Panc1 (cell line): Measurements from ENCODE around the gene WIPF2. TPM values are rescaled to one million over a fixed set of nuclear protein-coding genes. Genes with fewer than 3 reads are reported as not detected.

ENCODE experiments used
- ATAC-seq: fragments of 200-7000 bp; cut with Tn5 transposase; 2 replicates; pipeline ENCODE4 v1.9.1; 2020; ENCODE audit warnings: mild to moderate bottlenecking, moderate library complexity
- BruUV-seq: library from RNA; stranded (reverse); fragments of 400-500 nt; replicated peaks from 2 replicates; lab custom pipeline; 2021; lab: Mats Ljungman, UMichigan
- CTCF ChIA-PET: fragments of 300-600 bp; sonication (Branson Sonifier 250); formaldehyde crosslinking; loops from one replicate; lab custom pipeline; 2022; ENCODE audit warnings: antibody characterized with exemption; lab: Charles Lee
- POLR2A ChIA-PET: fragments of 300-600 bp; sonication (Branson Sonifier 250); formaldehyde crosslinking; loops from one replicate; lab custom pipeline; 2022; ENCODE audit warnings: antibody characterized with exemption; lab: Charles Lee
- DNase-seq: peaks from one replicate; pipeline ENCODE4 v3.0.0-alpha.2; 2010; ENCODE audit warnings: low read depth, low spot score
- H3K27ac ChIP-seq: 2 replicates; pipeline ENCODE4 v1.5.1; 2011; ENCODE audit warnings: mild to moderate bottlenecking, low read length, inconsistent platforms
- H3K27me3 ChIP-seq: fragments of 200-500 bp; sonication (Bioruptor generic); 2 replicates; pipeline ENCODE4 v1.6.0; 2014; ENCODE audit warnings: low read length, inconsistent platforms; ENCODE audit not compliant: control insufficient read depth, insufficient read depth
- H3K36me3 ChIP-seq: fragments of 200-500 bp; sonication (Bioruptor generic); 2 replicates; pipeline ENCODE4 v1.5.1; 2014; ENCODE audit warnings: inconsistent platforms, mild to moderate bottlenecking, low read length, moderate library complexity; ENCODE audit not compliant: control insufficient read depth, insufficient read depth
- H3K4me1 ChIP-seq: 2 replicates; pipeline ENCODE4 v1.5.1; 2011; ENCODE audit warnings: inconsistent platforms, mild to moderate bottlenecking, low read length, moderate library complexity; ENCODE audit not compliant: control insufficient read depth, insufficient read depth
- H3K4me3 ChIP-seq, 2 experiments: 2 replicates each; pipeline ENCODE4 v1.5.1; 2011 to 2012; ENCODE audit warnings: low read depth in 2 of 2, low read length in 2 of 2, mild to moderate bottlenecking in 2 of 2, inconsistent platforms in 1 of 2, moderate library complexity in 1 of 2
- H3K9me3 ChIP-seq: fragments of 200-500 bp; sonication (Bioruptor generic); 2 replicates; pipeline ENCODE4 v1.5.1; 2014; ENCODE audit warnings: low read depth, mild to moderate bottlenecking, inconsistent platforms, low read length, moderate library complexity; ENCODE audit not compliant: control insufficient read depth, insufficient read depth
- POLR2AphosphoS5 ChIP-seq: IDR thresholded peaks from 2 replicates; pipeline ENCODE4 v1.6.1; 2012; ENCODE audit warnings: mild to moderate bottlenecking, low read depth, low read length, moderate library complexity
- SIN3A ChIP-seq: IDR thresholded peaks from 2 replicates; pipeline ENCODE4 v1.6.1; 2012; ENCODE audit warnings: low read depth, mild to moderate bottlenecking, low read length, moderate library complexity, borderline replicate concordance; ENCODE audit not compliant: insufficient read depth
- TCF7L2 ChIP-seq: IDR thresholded peaks from 2 replicates; pipeline ENCODE4 v1.6.1; 2011; ENCODE audit warnings: mild to moderate bottlenecking, low read depth, low read length, inconsistent platforms
- in situ Hi-C: cut with HindIII; loops from 2 replicates; pipeline ENCODE4 v1.10.0; 2016; ENCODE audit warnings: low sequenced_read_pairs, low pct_unique_long_range_greater_than_20kb
- intact Hi-C: fragments of 100-400 bp; cut with micrococcal nuclease; formaldehyde crosslinking; loops from one replicate; pipeline ENCODE4 v1.10.0; 2022; ENCODE audit not compliant: unreplicated experiment
- total RNA-seq: library from RNA; stranded (reverse); gene quantifications from one replicate; pipeline ENCODE4 v1.2.1, GENCODE V29; 2021; ENCODE audit not compliant: unreplicated experiment
- TF ChIP-seq, protein P1 (sequence below), 2 experiments: IDR thresholded peaks; 2 replicates each; pipeline ENCODE4 v1.6.1; 2011 to 2012; ENCODE audit warnings: low read depth in 2 of 2, control low read depth in 1 of 2, low read length in 1 of 2, mild to moderate bottlenecking in 1 of 2, moderate library complexity in 1 of 2; ENCODE audit not compliant: insufficient read depth in 1 of 2
- TF ChIP-seq, protein P2 (sequence below): fragments of 450-650 bp; IDR thresholded peaks from 2 replicates; pipeline ENCODE4 v1.5.1; 2017; ENCODE audit warnings: mild to moderate bottlenecking

The WIPF2 gene
- total RNA-seq, 1 experiment from 2014 or later: 45.9 TPM

DNA sequence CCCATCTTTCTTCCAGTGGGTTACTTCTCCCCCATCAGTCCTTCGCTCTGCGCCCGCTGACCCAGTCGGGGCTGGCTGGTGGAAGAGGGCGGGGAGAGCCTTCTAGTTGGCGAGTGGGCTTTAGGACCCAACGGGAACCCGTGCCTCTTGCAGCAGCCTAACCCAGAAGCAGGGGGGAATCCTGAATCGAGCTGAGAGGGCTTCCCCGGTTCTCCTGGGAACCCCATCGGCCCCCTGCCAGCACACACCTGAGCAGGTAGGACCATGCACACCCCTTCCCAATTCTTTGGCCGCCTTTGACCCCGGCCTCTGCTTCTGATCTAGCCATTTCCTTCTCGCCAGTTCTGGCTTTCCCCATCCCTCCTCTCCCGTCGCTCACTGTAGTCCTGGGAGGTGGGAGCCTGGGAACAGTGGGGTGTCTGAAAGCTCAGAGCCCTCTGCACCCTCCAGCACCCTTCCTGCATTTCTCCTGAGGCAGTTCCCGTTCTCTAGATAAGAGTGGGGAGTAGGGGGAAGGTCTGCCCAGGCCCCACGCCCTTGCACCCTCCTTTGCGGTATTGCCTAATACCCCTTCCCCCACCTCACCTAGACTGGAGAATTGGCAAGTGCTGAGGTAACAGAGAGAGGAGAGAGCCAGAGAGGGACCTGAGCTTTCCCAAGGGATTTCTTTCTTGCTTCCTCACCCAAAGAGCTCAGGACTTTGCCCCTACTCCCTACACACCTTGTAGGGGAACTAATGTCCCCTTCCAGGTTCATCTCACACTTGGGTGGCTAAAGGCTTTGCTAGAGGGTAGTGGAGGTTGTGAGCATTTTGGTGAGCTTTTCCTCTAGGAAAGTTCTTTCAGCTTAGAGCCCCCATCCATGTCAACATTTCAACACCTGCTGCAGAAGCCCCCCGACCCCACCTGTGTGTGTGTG, 90.2 kb downstream of the WIPF2 start, which contains the start of gene RARA:
Gene RARA (plus strand): TSS at position 150 of the 918 bp plus-strand sequence. CDS start 22,039 bp downstream, outside the sequence.
- peak within 1 kb of the TSS; percentile 70 to 81 for H3K4me3 ChIP-seq
- no peaks in the 10 kb centered on the region for H3K9me3 ChIP-seq
- DNase-seq (no peak), ATAC-seq (peak; percentile 75)
- POLR2A ChIA-PET: no interaction called here
- peak within 1 kb of the TSS; percentile 95 for H3K27ac ChIP-seq
- CTCF ChIA-PET: interaction anchor here (0.6 to 1.3 kb wide), 4 partner anchors 8 to 45 kb away, joined by 3 to 11 read pairs (median 3); no protein-coding TSS in a partner anchor
- TF ChIP-seq, protein P1, sequence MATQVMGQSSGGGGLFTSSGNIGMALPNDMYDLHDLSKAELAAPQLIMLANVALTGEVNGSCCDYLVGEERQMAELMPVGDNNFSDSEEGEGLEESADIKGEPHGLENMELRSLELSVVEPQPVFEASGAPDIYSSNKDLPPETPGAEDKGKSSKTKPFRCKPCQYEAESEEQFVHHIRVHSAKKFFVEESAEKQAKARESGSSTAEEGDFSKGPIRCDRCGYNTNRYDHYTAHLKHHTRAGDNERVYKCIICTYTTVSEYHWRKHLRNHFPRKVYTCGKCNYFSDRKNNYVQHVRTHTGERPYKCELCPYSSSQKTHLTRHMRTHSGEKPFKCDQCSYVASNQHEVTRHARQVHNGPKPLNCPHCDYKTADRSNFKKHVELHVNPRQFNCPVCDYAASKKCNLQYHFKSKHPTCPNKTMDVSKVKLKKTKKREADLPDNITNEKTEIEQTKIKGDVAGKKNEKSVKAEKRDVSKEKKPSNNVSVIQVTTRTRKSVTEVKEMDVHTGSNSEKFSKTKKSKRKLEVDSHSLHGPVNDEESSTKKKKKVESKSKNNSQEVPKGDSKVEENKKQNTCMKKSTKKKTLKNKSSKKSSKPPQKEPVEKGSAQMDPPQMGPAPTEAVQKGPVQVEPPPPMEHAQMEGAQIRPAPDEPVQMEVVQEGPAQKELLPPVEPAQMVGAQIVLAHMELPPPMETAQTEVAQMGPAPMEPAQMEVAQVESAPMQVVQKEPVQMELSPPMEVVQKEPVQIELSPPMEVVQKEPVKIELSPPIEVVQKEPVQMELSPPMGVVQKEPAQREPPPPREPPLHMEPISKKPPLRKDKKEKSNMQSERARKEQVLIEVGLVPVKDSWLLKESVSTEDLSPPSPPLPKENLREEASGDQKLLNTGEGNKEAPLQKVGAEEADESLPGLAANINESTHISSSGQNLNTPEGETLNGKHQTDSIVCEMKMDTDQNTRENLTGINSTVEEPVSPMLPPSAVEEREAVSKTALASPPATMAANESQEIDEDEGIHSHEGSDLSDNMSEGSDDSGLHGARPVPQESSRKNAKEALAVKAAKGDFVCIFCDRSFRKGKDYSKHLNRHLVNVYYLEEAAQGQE (IDR thresholded peaks at IDR 0.05; ENCODE audit: insufficient read depth in 1 of 2, low read depth in 2 of 2, low read length in 1 of 2): no peak
- TF ChIP-seq POLR2AphosphoS5 (peak; percentile 69), SIN3A (peak; percentile 61; the same call in 1 of the 2 replicates)
- TF ChIP-seq, protein P2, sequence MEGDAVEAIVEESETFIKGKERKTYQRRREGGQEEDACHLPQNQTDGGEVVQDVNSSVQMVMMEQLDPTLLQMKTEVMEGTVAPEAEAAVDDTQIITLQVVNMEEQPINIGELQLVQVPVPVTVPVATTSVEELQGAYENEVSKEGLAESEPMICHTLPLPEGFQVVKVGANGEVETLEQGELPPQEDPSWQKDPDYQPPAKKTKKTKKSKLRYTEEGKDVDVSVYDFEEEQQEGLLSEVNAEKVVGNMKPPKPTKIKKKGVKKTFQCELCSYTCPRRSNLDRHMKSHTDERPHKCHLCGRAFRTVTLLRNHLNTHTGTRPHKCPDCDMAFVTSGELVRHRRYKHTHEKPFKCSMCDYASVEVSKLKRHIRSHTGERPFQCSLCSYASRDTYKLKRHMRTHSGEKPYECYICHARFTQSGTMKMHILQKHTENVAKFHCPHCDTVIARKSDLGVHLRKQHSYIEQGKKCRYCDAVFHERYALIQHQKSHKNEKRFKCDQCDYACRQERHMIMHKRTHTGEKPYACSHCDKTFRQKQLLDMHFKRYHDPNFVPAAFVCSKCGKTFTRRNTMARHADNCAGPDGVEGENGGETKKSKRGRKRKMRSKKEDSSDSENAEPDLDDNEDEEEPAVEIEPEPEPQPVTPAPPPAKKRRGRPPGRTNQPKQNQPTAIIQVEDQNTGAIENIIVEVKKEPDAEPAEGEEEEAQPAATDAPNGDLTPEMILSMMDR: no peak
- in situ Hi-C loops (no loop called here), intact Hi-C loops (loop anchor here (10.0 kb wide), 1 partner anchor 106 kb away; the partner anchor contains the start of gene TOP2A)
- H3K36me3 ChIP-seq: no peaks in the 10 kb centered on the region
- H3K4me1 ChIP-seq: peaks cover 88% of the 10 kb centered on the region
- H3K27me3 ChIP-seq: no peaks in the 10 kb centered on the region
- no TSS peak for BruUV-seq

DNA sequence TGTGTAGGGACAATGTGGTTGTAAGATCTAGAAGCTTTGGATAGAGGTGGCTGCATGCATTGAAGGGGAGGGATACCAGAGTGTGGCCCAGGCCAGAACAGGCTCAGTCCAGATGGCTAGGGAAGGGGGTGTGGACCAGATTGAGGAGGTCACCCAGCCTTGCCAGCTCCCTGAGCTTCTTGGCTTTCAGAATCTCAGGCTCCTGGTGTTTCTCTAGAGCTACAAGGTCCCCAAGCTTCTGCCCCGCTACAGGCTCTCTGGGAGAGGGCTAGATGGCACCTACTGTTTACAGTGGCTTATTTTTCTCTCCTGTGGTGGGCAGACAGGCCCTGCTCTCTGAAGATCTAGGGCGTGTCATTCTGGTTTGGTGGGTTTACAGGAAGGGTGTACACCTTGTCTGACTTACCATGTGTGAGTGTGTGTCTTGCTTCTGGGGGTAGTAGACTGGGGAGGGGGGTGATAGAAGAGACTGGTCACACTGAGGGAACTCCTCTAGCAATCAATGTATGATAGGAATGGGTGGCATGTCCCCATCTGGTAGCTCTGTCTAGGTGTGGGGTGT, 90.9 kb downstream of the WIPF2 start:
- Histone ChIP-seq H3K36me3 (no peaks in the 10 kb centered on the region), H3K4me1 (peaks cover 90% of the 10 kb centered on the region), H3K9me3 (no peaks in the 10 kb centered on the region), H3K4me3 (peak overlapping the region; percentile 70 to 81), H3K27me3 (no peaks in the 10 kb centered on the region), H3K27ac (peak overlapping the region; percentile 95)
- in situ Hi-C loops: no loop called here
- POLR2A ChIA-PET: no interaction called here
- intact Hi-C loops: loop anchor here (10.0 kb wide), 1 partner anchor 105 kb away; the partner anchor contains the start of gene TOP2A
- TF ChIP-seq, protein P1 (IDR thresholded peaks at IDR 0.05; ENCODE audit: insufficient read depth in 1 of 2, low read depth in 2 of 2, low read length in 1 of 2): no peak
- TF ChIP-seq TCF7L2 (no peak), SIN3A (no peak), POLR2AphosphoS5 (no peak)
- TF ChIP-seq, protein P2: no peak
- CTCF ChIA-PET: interaction anchor here (0.9 to 1.3 kb wide), 2 partner anchors 12 to 45 kb away, joined by 3 read pairs; no protein-coding TSS in a partner anchor
- DNase-seq (no peak), ATAC-seq (no peak)
- no TSS peak for BruUV-seq
